ENCODE measurements around the gene PRLHR. TPM values are rescaled to one million over a fixed set of nuclear protein-coding genes. Genes with fewer than 3 reads are reported as not detected.
A peak's percentile ranks its signal among the peaks of the same experiment; 100 is the strongest.

Gene PRLHR
- total RNA-seq, 4 donors from 2014 or later, result not detected

GRCh38 chr10:118571123-118571522, 24.3 kb downstream of the PRLHR start:
- intact Hi-C loops (cut with DNase I; ENCODE audit: low total_unique reads), result no loop called here
- H3K36me3 ChIP-seq, result no peaks in the 10 kb centered on the region
- peak overlapping the region in 1 of 4 donors; percentile 48 for H3K27ac ChIP-seq
- no peaks in the 10 kb centered on the region for H3K9me3 ChIP-seq
- ATAC-seq (peak; percentile 68 to 82), DNase-seq (peak; percentile 17 to 52)
- in situ Hi-C loops (cut with MboI; ENCODE audit: low sequenced_read_pairs in 4 of 4), result loop anchor here in 2 of 4 donors (5.0 to 25.0 kb wide), 2 partner anchors 231 to 241 kb away; no protein-coding TSS in a partner anchor
- H3K27me3 ChIP-seq, result peaks cover 0 to 4% (median 0%) of the 10 kb centered on the region in 3 donors
- no peak overlapping the region for H3K4me3 ChIP-seq
- no peak for TF ChIP-seq POLR2A (IDR thresholded peaks at IDR 0.05)
- TF ChIP-seq CTCF (IDR thresholded peaks at IDR 0.05 in 4 of 5, conservative IDR thresholded peaks at IDR 0.05 in 1 of 5), result no peak
- H3K4me1 ChIP-seq, result peaks cover 4 to 21% of the 10 kb centered on the region in 2 donors

GRCh38 chr10:118570591-118570990, 24.9 kb downstream of the PRLHR start:
- intact Hi-C loops (cut with DNase I; ENCODE audit: low total_unique reads) (no loop called here), in situ Hi-C loops (cut with MboI; ENCODE audit: low sequenced_read_pairs in 4 of 4) (loop anchor here in 2 of 4 donors (5.0 to 25.0 kb wide), 2 partner anchors 232 to 242 kb away; no protein-coding TSS in a partner anchor)
- Histone ChIP-seq H3K9me3 (no peaks in the 10 kb centered on the region), H3K4me3 (no peak overlapping the region), H3K27ac (peak overlapping the region in 2 of 4 donors; percentile 14 to 48), H3K4me1 (peaks cover 4 to 21% of the 10 kb centered on the region in 2 donors), H3K27me3 (peaks cover 0 to 4% (median 0%) of the 10 kb centered on the region in 3 donors), H3K36me3 (no peaks in the 10 kb centered on the region)
- TF ChIP-seq POLR2A (IDR thresholded peaks at IDR 0.05), result no peak
- no peak for TF ChIP-seq CTCF (IDR thresholded peaks at IDR 0.05 in 4 of 5, conservative IDR thresholded peaks at IDR 0.05 in 1 of 5)
- DNase-seq (no peak), ATAC-seq (no peak)

GRCh38 chr10:118569882-118570252, 25.6 kb downstream of the PRLHR start:
- H3K36me3 ChIP-seq, result no peaks in the 10 kb centered on the region
- no peaks in the 10 kb centered on the region for H3K27me3 ChIP-seq
- DNase-seq (no peak), ATAC-seq (no peak)
- H3K4me3 ChIP-seq, result no peak overlapping the region
- in situ Hi-C loops (cut with MboI; ENCODE audit: low sequenced_read_pairs in 4 of 4), result loop anchor here (5.0 to 25.0 kb wide), 5 partner anchors 152 to 242 kb away; no protein-coding TSS in a partner anchor
- H3K9me3 ChIP-seq, result no peaks in the 10 kb centered on the region
- intact Hi-C loops (cut with DNase I; ENCODE audit: low total_unique reads), result no loop called here
- H3K27ac ChIP-seq, result no peak overlapping the region
- TF ChIP-seq POLR2A (IDR thresholded peaks at IDR 0.05) (no peak), CTCF (IDR thresholded peaks at IDR 0.05 in 4 of 5, conservative IDR thresholded peaks at IDR 0.05 in 1 of 5) (no peak)
- H3K4me1 ChIP-seq, result peaks cover 4 to 21% of the 10 kb centered on the region in 2 donors

- ATAC-seq (peak; percentile 15 to 28), DNase-seq (no peak)
- Histone ChIP-seq H3K4me1 (peaks cover 4 to 21% of the 10 kb centered on the region in 2 donors), H3K4me3 (no peak overlapping the region), H3K27ac (no peak overlapping the region), H3K27me3 (no peaks in the 10 kb centered on the region), H3K36me3 (no peaks in the 10 kb centered on the region), H3K9me3 (no peaks in the 10 kb centered on the region)
- in situ Hi-C loops (cut with MboI; ENCODE audit: low sequenced_read_pairs in 4 of 4) (loop anchor here (5.0 to 25.0 kb wide), 4 partner anchors 153 to 243 kb away; no protein-coding TSS in a partner anchor), intact Hi-C loops (cut with DNase I; ENCODE audit: low total_unique reads) (no loop called here)
- TF ChIP-seq CTCF (IDR thresholded peaks at IDR 0.05 in 4 of 5, conservative IDR thresholded peaks at IDR 0.05 in 1 of 5), result no peak
- no peak for TF ChIP-seq POLR2A (IDR thresholded peaks at IDR 0.05)
Measured at GRCh38 chr10:118569241-118569881, 26.1 kb downstream of the PRLHR start.
